K562 (cell line): Measurements from ENCODE around the gene SLK. TPM values are rescaled to one million over a fixed set of nuclear protein-coding genes. Genes with fewer than 3 reads are reported as not detected.

ENCODE experiments used
- CBX5 ChIP-seq: IDR thresholded peaks from 2 replicates; pipeline ENCODE4 v1.6.1; 2014; ENCODE audit warnings: low read depth, borderline replicate concordance
- CGGBP1 ChIP-seq: fragments of 250-450 bp; sonication (Bioruptor Pico); IDR thresholded peaks from 2 replicates; pipeline ENCODE4 v1.9.0; 2021; ENCODE audit warnings: mild to moderate bottlenecking
- CREB3L1 ChIP-seq: fragments of 450-650 bp; IDR thresholded peaks from 2 replicates; pipeline ENCODE4 v1.6.1; 2014; ENCODE audit warnings: low read depth, mild to moderate bottlenecking, moderate library complexity, borderline replicate concordance
- DIDO1 ChIP-seq: fragments of 450-650 bp; IDR thresholded peaks from 2 replicates; pipeline ENCODE4 v1.6.1; 2016; ENCODE audit warnings: low read depth, missing biosample characterization, missing genetic modification characterization
- EP400 ChIP-seq: fragments of 450-650 bp; IDR thresholded peaks from 2 replicates; pipeline ENCODE4 v1.6.1; 2017; ENCODE audit warnings: antibody characterized with exemption, mild to moderate bottlenecking, moderate library complexity
- GTF2A2 ChIP-seq: IDR thresholded peaks from 2 replicates; pipeline ENCODE4 v1.6.1; 2016; ENCODE audit warnings: mild to moderate bottlenecking, missing genetic modification characterization, missing compliant biosample characterization
- KLF16 ChIP-seq: IDR thresholded peaks from 2 replicates; pipeline ENCODE4 v1.6.1; 2016; ENCODE audit warnings: antibody characterized with exemption
- MECOM ChIP-seq: fragments of 250-450 bp; sonication (Bioruptor Pico); IDR thresholded peaks from 2 replicates; pipeline ENCODE4 v1.8.0; 2022; ENCODE audit warnings: inconsistent platforms
- MEF2D ChIP-seq: conservative IDR thresholded peaks from 2 replicates; pipeline ENCODE4 v1.6.1; 2016; ENCODE audit warnings: low read depth, missing genetic modification characterization, missing compliant biosample characterization
- MEIS2 ChIP-seq: fragments of 450-650 bp; IDR thresholded peaks from 2 replicates; pipeline ENCODE4 v1.6.1; 2014; ENCODE audit warnings: mild to moderate bottlenecking; ENCODE audit not compliant: partially characterized antibody
- MIER1 ChIP-seq: fragments of 450-650 bp; IDR thresholded peaks from 2 replicates; pipeline ENCODE4 v1.6.1; 2016; ENCODE audit warnings: antibody characterized with exemption, mild to moderate bottlenecking, low read depth
- NFIX ChIP-seq: fragments of 250-450 bp; sonication (Bioruptor Pico); IDR thresholded peaks from 2 replicates; pipeline ENCODE4 v1.4.0; 2020; ENCODE audit warnings: low read depth, mild to moderate bottlenecking, moderate library complexity
- RBFOX2 ChIP-seq: fragments of 200-400 bp; formaldehyde crosslinking; IDR thresholded peaks from 2 replicates; pipeline ENCODE4 v1.6.1; 2017; ENCODE audit warnings: low read depth, mild to moderate bottlenecking, low read length, moderate library complexity
- SMAD4 ChIP-seq: fragments of 250-450 bp; sonication (Bioruptor Pico); conservative IDR thresholded peaks from 2 replicates; pipeline ENCODE4 v1.8.0; 2021; ENCODE audit warnings: inconsistent platforms, mild to moderate bottlenecking, moderate library complexity
- SMARCB1 ChIP-seq: IDR thresholded peaks from 2 replicates; pipeline ENCODE4 v1.6.1; 2011; ENCODE audit warnings: improper control_type of control experiment, low read depth; ENCODE audit not compliant: insufficient read length
- SMARCE1 ChIP-seq: fragments of 450-650 bp; IDR thresholded peaks from 2 replicates; pipeline ENCODE4 v1.7.1; 2016; ENCODE audit warnings: mild to moderate bottlenecking
- SNAPC5 ChIP-seq: fragments of 250-450 bp; sonication (Bioruptor Pico); IDR thresholded peaks from 2 replicates; pipeline ENCODE4 v1.8.0; 2021; ENCODE audit warnings: moderate library complexity, mild to moderate bottlenecking, inconsistent platforms
- SRF ChIP-seq, 2 experiments: fragments of 250-450, 450-650 bp in 1 of 2; sonication (Bioruptor Pico) in 1 of 2; sonication (generic) in 1 of 2; formaldehyde crosslinking; IDR thresholded peaks; 2 replicates each; pipeline versions ENCODE4 v1.5.0 to v1.5.1; 2020 to 2022; ENCODE audit warnings: mild to moderate bottlenecking in 1 of 2, missing genetic modification reagents in 1 of 2
- TAF7 ChIP-seq: fragments of 450-650 bp; IDR thresholded peaks from 2 replicates; pipeline ENCODE4 v1.6.1; 2016; ENCODE audit warnings: missing genetic modification characterization, missing compliant biosample characterization
- XRCC5 ChIP-seq: fragments of 200-400 bp; formaldehyde crosslinking; IDR thresholded peaks from 2 replicates; pipeline ENCODE4 v1.6.1; 2017; ENCODE audit warnings: low read depth, mild to moderate bottlenecking, low read length
- ZBTB11 ChIP-seq, 3 experiments: fragments of 200-800 bp in 1 of 3; fragments of 250-450 bp in 1 of 3; fragments of 450-650 bp in 1 of 3; sonication (Bioruptor Pico) in 1 of 3; sonication (Bioruptor generic) in 1 of 3; formaldehyde crosslinking in 1 of 3; IDR thresholded peaks; 2 replicates each; pipeline versions ENCODE4 v1.6.1 to v1.8.0; 2016 to 2022; ENCODE audit warnings: mild to moderate bottlenecking in 2 of 3, missing genetic modification characterization in 2 of 3, missing compliant biosample characterization in 1 of 3, moderate library complexity in 1 of 3
- ZNF232 ChIP-seq: sonication (generic); formaldehyde crosslinking; IDR thresholded peaks from 2 replicates; pipeline ENCODE4 v1.8.0; 2022; ENCODE audit warnings: mild to moderate bottlenecking, missing genetic modification reagents
- ZNF444 ChIP-seq: fragments of 250-450 bp; sonication (Bioruptor Pico); IDR thresholded peaks from 2 replicates; pipeline ENCODE4 v1.4.0; 2020; ENCODE audit warnings: mild to moderate bottlenecking, moderate library complexity
- ZNF778 ChIP-seq: fragments of 450-650 bp; formaldehyde crosslinking; IDR thresholded peaks from 2 replicates; pipeline ENCODE4 v1.4.0; 2020; ENCODE audit warnings: mild to moderate bottlenecking, moderate library complexity
- ZNF780A ChIP-seq: fragments of 250-450 bp; sonication (Bioruptor Pico); IDR thresholded peaks from 2 replicates; pipeline ENCODE4 v1.5.0; 2021; ENCODE audit warnings: mild to moderate bottlenecking
- polyA plus RNA-seq, 8 experiments: library from polyadenylated mRNA; depleted of rRNA in 4 of 8; stranded (reverse) in 5 of 8; unstranded in 3 of 8; fragments of >200 nt; fragmentation: Nextera tagmentation in 2 of 8; fragmentation: Illumina TruSeq in 1 of 8; extraction: Ambion mirVana in 2 of 8; extraction: Trizol in 1 of 8; gene quantifications; 2 replicates each; pipeline versions ENCODE4 v1.2.1 to v1.2.3, GENCODE V29; 2011 to 2014; ENCODE audit warnings: inconsistent platforms in 1 of 8, missing spikeins in 1 of 8
- total RNA-seq, 7 experiments: library from RNA; depleted of rRNA in 6 of 7; stranded (reverse); fragments of >200 nt in 6 of 7; fragmentation: Illumina TruSeq in 2 of 7; extraction: Trizol in 2 of 7; gene quantifications; 2 replicates each; pipeline versions ENCODE4 v1.2.1 to v1.2.3, GENCODE V29; 2011 to 2021; ENCODE audit warnings: low replicate concordance in 1 of 7

SLK gene
- total and polyA plus RNA-seq, 9 of the 15 experiments (the other 6 are each of a cell fraction or from before 2014, with no cell fraction given) = 8.2 to 40.0 (median 23.4) TPM

GRCh38 chr10:103918053-103918846 is 48.7 kb upstream of the SLK start, which contains the start of gene STN1 (continued):
- peak in 1 of 3 experiments; percentile 49; a peak in 1 of 6 replicates for TF ChIP-seq ZBTB11 (CRISPR knock-in tag; IDR thresholded peaks at IDR 0.05)
- TF ChIP-seq MIER1 = no peak
- TF ChIP-seq SMAD4 (CRISPR knock-in tag) = no peak
- TF ChIP-seq ZNF778 (CRISPR knock-in tag) = no peak
- no peak for TF ChIP-seq MECOM (CRISPR knock-in tag)
- no peak for TF ChIP-seq SRF (CRISPR knock-in tag; IDR thresholded peaks at IDR 0.05)
- TF ChIP-seq TAF7 (tag) = no peak
- no peak for TF ChIP-seq SMARCB1
- no peak for TF ChIP-seq ZNF444 (CRISPR knock-in tag)
- TF ChIP-seq NFIX (CRISPR knock-in tag) = no peak
- peak; percentile 81 for TF ChIP-seq RBFOX2
- TF ChIP-seq ZNF232 = no peak
- TF ChIP-seq SNAPC5 (CRISPR knock-in tag) = no peak
- TF ChIP-seq XRCC5 = 0 out of 2 replicates have a peak, but pooled peaks have one; percentile 24
- TF ChIP-seq CREB3L1 = peak; percentile 17; the same call in 1 of the 2 replicates
- TF ChIP-seq SMARCE1 = 0 out of 2 replicates have a peak, but pooled peaks have one; percentile 18
- TF ChIP-seq MEIS2 = no peak
- TF ChIP-seq GTF2A2 (tag) = no peak
- no peak for TF ChIP-seq MEF2D
- TF ChIP-seq KLF16 = no peak
- TF ChIP-seq ZNF780A (CRISPR knock-in tag) = no peak
- TF ChIP-seq CGGBP1 (CRISPR knock-in tag) = no peak
- TF ChIP-seq CBX5 = no peak
- TF ChIP-seq DIDO1 (tag) = no peak
- no peak for TF ChIP-seq EP400
